ENCODE measurements around the gene PPM1E.

The PPM1E gene

GRCh38 chr17:58913552-58913951 lies 157.9 kb downstream of the PPM1E start:
- Histone ChIP-seq H3K4me1 (ENCODE audit: insufficient read depth, low read length, poor library complexity, severe bottlenecking) (no peaks in the 10 kb centered on the region), H3K36me3 (ENCODE audit: insufficient read depth, low read length) (no peaks in the 10 kb centered on the region), H3K4me2 (ENCODE audit: low read depth, low read length, poor library complexity, severe bottlenecking) (no peak overlapping the region), H3K9me3 (ENCODE audit: insufficient read depth, low read depth, low read length) (peaks cover 3% of the 10 kb centered on the region; the same call in 1 of the 2 replicates), H3K27me3 (ENCODE audit: insufficient read depth, low read length, poor library complexity, severe bottlenecking) (no peaks in the 10 kb centered on the region), H4K20me1 (ENCODE audit: insufficient read depth, low read length, poor library complexity, severe bottlenecking) (no peaks in the 10 kb centered on the region), H2AFZ (ENCODE audit: low read length) (no peak overlapping the region), H3K79me2 (ENCODE audit: insufficient read depth, low read length) (no peaks in the 10 kb centered on the region), H3F3A (ENCODE audit: low read depth) (no peaks in the 10 kb centered on the region), H3K4me3 (ENCODE audit: low read length, poor library complexity, severe bottlenecking) (no peak overlapping the region), H3K9ac (ENCODE audit: low read depth, low read length, poor library complexity, severe bottlenecking) (no peak overlapping the region), H3K9me2 (replicated peaks; ENCODE audit: low read depth, low read length) (no peaks in the 10 kb centered on the region)
- no peak for TF ChIP-seq EZH2phosphoT487 (IDR thresholded peaks at IDR 0.05; ENCODE audit: borderline replicate concordance)
- TF ChIP-seq CTCF (conservative IDR thresholded peaks at IDR 0.05; ENCODE audit: low read length) = no peak

- Histone ChIP-seq H3K9me2 (replicated peaks; ENCODE audit: low read depth, low read length) (no peaks in the 10 kb centered on the region), H3K36me3 (ENCODE audit: insufficient read depth, low read length) (no peaks in the 10 kb centered on the region), H3K79me2 (ENCODE audit: insufficient read depth, low read length) (no peaks in the 10 kb centered on the region), H3K27me3 (ENCODE audit: insufficient read depth, low read length, poor library complexity, severe bottlenecking) (no peaks in the 10 kb centered on the region), H3K9me3 (ENCODE audit: insufficient read depth, low read depth, low read length) (peaks cover 3% of the 10 kb centered on the region; the same call in 1 of the 2 replicates), H4K20me1 (ENCODE audit: insufficient read depth, low read length, poor library complexity, severe bottlenecking) (no peaks in the 10 kb centered on the region), H2AFZ (ENCODE audit: low read length) (no peak overlapping the region), H3K4me1 (ENCODE audit: insufficient read depth, low read length, poor library complexity, severe bottlenecking) (no peaks in the 10 kb centered on the region), H3F3A (ENCODE audit: low read depth) (no peaks in the 10 kb centered on the region), H3K9ac (ENCODE audit: low read depth, low read length, poor library complexity, severe bottlenecking) (no peak overlapping the region), H3K4me3 (ENCODE audit: low read length, poor library complexity, severe bottlenecking) (no peak overlapping the region), H3K4me2 (ENCODE audit: low read depth, low read length, poor library complexity, severe bottlenecking) (no peak overlapping the region)
- no peak for TF ChIP-seq EZH2phosphoT487 (IDR thresholded peaks at IDR 0.05; ENCODE audit: borderline replicate concordance)
- no peak for TF ChIP-seq CTCF (conservative IDR thresholded peaks at IDR 0.05; ENCODE audit: low read length)
Observed at GRCh38 chr17:58913971-58914769, 158.5 kb downstream of the PPM1E start.

GRCh38 chr17:58917228-58917627 lies 161.6 kb downstream of the PPM1E start:
- TF ChIP-seq CTCF (conservative IDR thresholded peaks at IDR 0.05; ENCODE audit: low read length) (no peak), EZH2phosphoT487 (IDR thresholded peaks at IDR 0.05; ENCODE audit: borderline replicate concordance) (no peak)
- no peaks in the 10 kb centered on the region for H3K4me1 ChIP-seq (ENCODE audit: insufficient read depth, low read length, poor library complexity, severe bottlenecking)
- H3K9ac ChIP-seq (ENCODE audit: low read depth, low read length, poor library complexity, severe bottlenecking) = no peak overlapping the region
- H3K9me2 ChIP-seq (replicated peaks; ENCODE audit: low read depth, low read length) = no peaks in the 10 kb centered on the region
- H3K36me3 ChIP-seq (ENCODE audit: insufficient read depth, low read length) = no peaks in the 10 kb centered on the region
- H3K27me3 ChIP-seq (ENCODE audit: insufficient read depth, low read length, poor library complexity, severe bottlenecking) = no peaks in the 10 kb centered on the region
- no peak overlapping the region for H3K4me3 ChIP-seq (ENCODE audit: low read length, poor library complexity, severe bottlenecking)
- H4K20me1 ChIP-seq (ENCODE audit: insufficient read depth, low read length, poor library complexity, severe bottlenecking) = no peaks in the 10 kb centered on the region
- no peak overlapping the region for H2AFZ ChIP-seq (ENCODE audit: low read length)
- H3K79me2 ChIP-seq (ENCODE audit: insufficient read depth, low read length) = no peaks in the 10 kb centered on the region
- no peaks in the 10 kb centered on the region for H3K9me3 ChIP-seq (ENCODE audit: insufficient read depth, low read depth, low read length)
- no peak overlapping the region for H3K4me2 ChIP-seq (ENCODE audit: low read depth, low read length, poor library complexity, severe bottlenecking)
- no peaks in the 10 kb centered on the region for H3F3A ChIP-seq (ENCODE audit: low read depth)

Measured in Loucy (cell line).